Pericardium fibroblast (primary cell): ENCODE results near the gene CGB7. TPM values are rescaled to one million over a fixed set of nuclear protein-coding genes. Genes with fewer than 3 reads are reported as not detected.

Source experiments
- total RNA-seq: library from RNA; depleted of rRNA; stranded (reverse); fragments of >200 nt; gene quantifications from 2 replicates; pipeline ENCODE4 v1.2.3, GENCODE V29; 2015

The CGB7 gene
- total RNA-seq, result 0.35 TPM in 1 of 2 replicates, not detected in the other

GRCh38 chr19:49057636-49058234 is at the start of gene CGB7:
Gene CGB7 (minus strand): TSS chr19:49057749. CDS start chr19:49055375, 2,374 bp downstream.

DNA sequence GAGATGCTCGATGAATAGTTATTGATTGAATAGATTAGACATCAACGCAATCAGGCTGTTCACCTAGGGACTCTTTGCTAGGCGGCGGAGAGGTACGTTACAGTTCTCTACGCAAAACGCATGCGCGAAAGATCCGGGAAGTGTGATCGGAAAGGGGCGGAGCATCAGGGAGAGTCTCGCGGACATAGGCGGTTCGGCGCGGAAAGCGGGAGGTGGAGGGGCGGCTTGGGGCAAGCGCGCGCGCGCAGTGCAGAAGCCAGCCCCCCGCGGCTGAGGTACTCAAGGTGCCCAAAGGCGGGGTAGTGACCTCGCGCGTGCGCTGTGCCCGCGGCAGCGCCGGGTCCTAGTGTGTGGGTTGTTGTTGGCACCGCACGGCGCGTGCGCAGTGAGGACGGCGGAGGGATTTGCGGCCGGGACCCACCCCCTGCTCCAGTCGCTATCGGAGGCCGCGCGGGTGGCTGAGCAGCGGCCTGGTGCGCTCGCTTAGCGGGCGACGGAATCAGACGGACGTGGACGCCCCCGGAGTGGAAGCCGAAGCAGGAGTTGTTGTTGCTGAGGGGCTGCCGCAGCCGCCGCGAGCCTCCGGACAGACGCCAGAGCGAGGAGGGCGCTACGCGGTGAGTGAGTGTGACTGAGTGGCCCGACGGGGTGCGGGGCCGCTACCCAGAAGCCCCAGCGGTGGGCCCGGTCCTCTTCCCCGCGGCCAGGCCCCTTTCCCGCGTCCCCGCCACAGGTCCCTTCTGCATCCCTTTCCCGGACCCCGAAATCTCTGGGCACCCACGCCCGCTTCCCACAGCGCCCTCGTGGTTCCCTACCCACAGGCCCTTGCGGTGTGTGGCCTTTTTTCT is 27.7 kb upstream of the CGB7 start, which contains the start of gene SNRNP70:
TSS of gene SNRNP70 (plus strand) at position 432 of the 848 bp plus-strand sequence. CDS start 964 bp downstream, outside the sequence.

DNA sequence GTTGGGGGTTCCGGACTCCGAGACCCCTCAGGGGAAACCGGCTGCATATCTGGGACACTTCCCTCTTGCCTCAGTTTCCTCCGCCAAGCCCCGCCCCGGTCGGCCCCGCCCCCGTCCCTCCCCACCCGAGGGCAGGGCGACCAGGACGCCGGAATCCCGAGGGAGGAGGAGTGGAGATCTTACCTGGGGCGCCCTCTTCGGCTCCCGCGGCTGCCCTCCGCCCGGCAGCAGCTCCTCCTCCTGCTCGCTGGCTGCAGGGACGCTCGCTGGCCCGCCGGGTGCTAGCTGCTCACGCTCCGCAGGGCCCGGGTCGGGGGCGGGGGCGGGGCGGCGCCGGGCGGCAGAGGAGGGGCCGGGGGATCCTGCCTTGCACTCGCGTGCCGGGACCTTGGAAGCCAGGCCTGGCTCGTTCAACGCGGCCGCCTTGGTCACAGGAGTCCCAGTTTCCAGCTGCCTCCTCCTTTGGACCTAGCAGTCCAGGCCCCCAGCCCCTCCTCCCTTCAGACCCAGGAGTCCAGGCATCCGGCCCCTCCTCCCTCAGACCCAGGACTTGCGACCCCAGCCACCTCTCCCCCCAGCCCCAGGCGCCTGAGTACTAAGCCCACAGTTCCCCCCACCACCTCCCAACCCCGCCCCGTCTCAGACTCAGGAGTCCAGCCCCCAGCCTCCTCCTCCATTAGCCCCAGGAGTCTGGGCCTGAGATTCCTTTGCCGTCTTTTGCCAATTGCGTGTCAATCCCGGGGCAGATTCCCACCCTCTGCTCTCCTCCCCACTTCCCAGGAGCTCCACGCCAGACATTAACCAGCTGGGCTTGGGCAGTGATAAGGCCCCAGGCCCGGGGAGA is 7.4 kb upstream of the CGB7 start, which contains the start of gene NTF4:
TSS of gene NTF4 (minus strand) at position 51 of the 844 bp plus-strand sequence. CDS start 2,821 bp downstream, outside the sequence.

DNA sequence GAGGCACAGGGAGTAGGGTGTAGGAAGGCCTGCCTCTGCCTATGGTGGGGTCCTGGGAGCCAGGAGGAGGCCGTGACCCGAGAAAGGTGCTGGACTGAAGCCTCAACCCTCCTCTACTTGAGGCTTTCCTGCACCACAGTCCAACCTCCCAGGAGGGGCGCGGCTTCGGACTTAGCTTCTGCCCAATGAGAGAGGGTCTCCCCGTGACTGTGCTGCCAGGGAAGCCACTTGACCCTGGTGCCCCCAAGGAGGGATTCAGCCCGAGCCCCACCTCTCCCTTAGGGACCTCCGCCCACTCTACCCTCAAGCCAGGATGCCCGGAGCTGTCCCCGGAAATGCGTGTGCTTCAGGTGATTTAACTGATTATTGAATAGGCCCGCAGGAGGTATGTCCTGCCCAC is 8.5 kb downstream of the CGB7 start, which contains the start of gene CGB8:
TSS of gene CGB8 (minus strand) at position 101 of the 400 bp plus-strand sequence. CDS start 372 bp downstream, outside the sequence.

GRCh38 chr19:49043548-49043947 is 14.0 kb downstream of the CGB7 start, which contains the start of gene CGB5:
Gene CGB5 (plus strand): TSS chr19:49043848. CDS start chr19:49044210, 362 bp downstream.

GRCh38 chr19:49036815-49037214 is 20.7 kb downstream of the CGB7 start, which contains the start of gene CGB1:
Gene CGB1 (minus strand): TSS chr19:49036895. CDS start chr19:49036711, 184 bp downstream.

GRCh38 chr19:49031642-49032301 is 25.8 kb downstream of the CGB7 start, which contains the start of gene CGB2:
Gene CGB2 (plus strand): TSS chr19:49031890. CDS start chr19:49032096, 206 bp downstream.

GRCh38 chr19:49024233-49024632 is 33.3 kb downstream of the CGB7 start, which contains the start of gene CGB3:
Gene CGB3 (minus strand): TSS chr19:49024333. CDS start chr19:49023971, 362 bp downstream.

DNA sequence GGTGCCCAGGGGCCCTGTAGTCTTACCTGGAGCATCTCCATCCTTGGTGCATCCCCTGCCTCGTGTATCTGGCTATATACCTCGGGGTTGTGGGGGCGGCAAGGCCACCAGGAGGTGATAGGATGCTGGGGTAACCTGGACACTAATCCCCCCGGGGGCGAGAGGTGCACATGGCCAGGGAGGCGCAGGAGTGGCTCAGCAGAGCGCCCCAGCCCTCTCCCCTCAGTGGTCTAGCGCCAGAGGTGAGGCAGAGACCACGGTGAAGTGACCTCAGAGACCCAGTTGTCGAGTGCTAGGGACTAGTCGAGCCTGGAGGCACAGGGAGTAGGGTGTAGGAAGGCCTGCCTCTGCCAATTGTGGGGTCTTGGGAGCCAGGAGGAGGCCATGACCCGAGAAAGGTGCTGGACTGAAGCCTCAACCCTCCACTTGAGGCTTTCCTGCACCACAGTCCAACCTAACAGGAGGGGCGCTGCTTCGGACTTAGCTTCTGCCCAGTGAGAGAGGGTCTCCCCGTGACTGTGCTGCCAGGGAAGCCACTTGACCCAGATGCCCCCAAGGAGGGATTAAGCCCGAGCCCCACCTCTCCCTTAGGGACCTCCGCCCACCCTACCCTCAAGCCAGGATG is 40.4 kb downstream of the CGB7 start, which contains the start of gene LHB:
TSS of gene LHB (minus strand) at position 51 of the 625 bp plus-strand sequence. CDS start at position 41, 10 bp downstream.

Other genes starting within 250 kb of the CGB7 start
- gene BCAT2, start 246.7 kb downstream of the CGB7 start, total RNA-seq, result 55.0 and 59.9 TPM in 2 replicates
- gene HSD17B14, start 221.3 kb downstream of the CGB7 start, total RNA-seq, result 5.9 and 14.9 TPM in 2 replicates
- gene PLEKHA4, start 189.1 kb downstream of the CGB7 start, total RNA-seq, result 10.3 and 28.0 TPM in 2 replicates
- 46.6 and 66.4 TPM in 2 replicates for gene PPP1R15A, start 185.3 kb downstream of the CGB7 start, total RNA-seq
- 0.09 TPM in 1 of 2 replicates, not detected in the other for gene TULP2, start 159.0 kb downstream of the CGB7 start, total RNA-seq
- 322 and 497 TPM in 2 replicates for gene NUCB1, start 157.4 kb downstream of the CGB7 start, total RNA-seq
- 0.68 TPM in 1 of 2 replicates, not detected in the other for gene DHDH, start 124.0 kb downstream of the CGB7 start, total RNA-seq
- gene BAX, start 102.9 kb downstream of the CGB7 start, total RNA-seq, result 74.8 and 110 TPM in 2 replicates
- gene FTL, start 92.4 kb downstream of the CGB7 start, total RNA-seq, result 6,635 and 8,342 TPM in 2 replicates
- gene GYS1, start 64.4 kb downstream of the CGB7 start, total RNA-seq, result 39.2 and 79.2 TPM in 2 replicates
- gene RUVBL2, start 63.9 kb downstream of the CGB7 start, total RNA-seq, result 100 and 106 TPM in 2 replicates
- gene LHB, start 40.7 kb downstream of the CGB7 start, total RNA-seq, result not detected in 2 replicates
- not detected in 2 replicates for gene CGB3, start 33.4 kb downstream of the CGB7 start, total RNA-seq
- gene CGB2, start 25.9 kb downstream of the CGB7 start, total RNA-seq, result not detected in 2 replicates
- gene CGB1, start 20.9 kb downstream of the CGB7 start, total RNA-seq, result not detected in 2 replicates
- not detected in 2 replicates for gene CGB5, start 13.9 kb downstream of the CGB7 start, total RNA-seq
- gene CGB8, start 8.6 kb downstream of the CGB7 start, total RNA-seq, result not detected in 2 replicates
- gene NTF4, start 7.1 kb upstream of the CGB7 start, total RNA-seq, result 1.1 TPM in 1 of 2 replicates, not detected in the other
- not detected in 2 replicates for gene KCNA7, start 14.9 kb upstream of the CGB7 start, total RNA-seq
- gene SNRNP70, start 27.7 kb upstream of the CGB7 start, total RNA-seq, result 109 and 117 TPM in 2 replicates
- gene LIN7B, start 56.6 kb upstream of the CGB7 start, total RNA-seq, result 9.8 and 12.3 TPM in 2 replicates
- 3.2 and 12.3 TPM in 2 replicates for gene C19orf73, start 61.4 kb upstream of the CGB7 start, total RNA-seq
- gene PPFIA3, start 61.8 kb upstream of the CGB7 start, total RNA-seq, result 2.8 TPM in 2 replicates
- 1.2 and 3.2 TPM in 2 replicates for gene HRC, start 97.6 kb upstream of the CGB7 start, total RNA-seq
- gene TRPM4, start 100.0 kb upstream of the CGB7 start, total RNA-seq, result 15.2 and 27.5 TPM in 2 replicates